AG04450 (cell line): ENCODE results near the gene DIAPH3. TPM values are rescaled to one million over a fixed set of nuclear protein-coding genes. Genes with fewer than 3 reads are reported as not detected.

Source experiments
- CTCF ChIA-PET: fragments of 300-600, 350-600 bp; formaldehyde crosslinking; extraction: SDS; loops from one replicate; lab custom pipeline; 2022; ENCODE audit warnings: antibody characterized with exemption, inconsistent platforms; lab: Charles Lee
- POLR2A ChIA-PET: fragments of 350-600 bp; formaldehyde crosslinking; extraction: SDS; loops from one replicate; lab custom pipeline; 2021; ENCODE audit warnings: antibody characterized with exemption, inconsistent platforms; lab: Yijun Ruan, JAX
- DNase-seq: peaks from one replicate; pipeline ENCODE4 v3.0.0-alpha.2; 2011; ENCODE audit warnings: low read depth, low spot score
- H3K27ac ChIP-seq: one replicate; pipeline ENCODE4 v1.5.1; 2012; ENCODE audit warnings: low read depth, low read length, control low read depth
- H3K27me3 ChIP-seq: one replicate; pipeline ENCODE4 v1.6.0; 2012; ENCODE audit warnings: low read length; ENCODE audit not compliant: control insufficient read depth, insufficient read depth
- H3K4me3 ChIP-seq: 2 replicates; pipeline ENCODE4 v1.5.1; 2011; ENCODE audit warnings: mild to moderate bottlenecking, low read depth, low read length, control low read depth
- H3K9me3 ChIP-seq: 2 replicates; pipeline ENCODE4 v1.5.1; 2012; ENCODE audit warnings: low read length; ENCODE audit not compliant: control insufficient read depth, insufficient read depth
- CTCF ChIP-seq: IDR thresholded peaks from 2 replicates; pipeline ENCODE4 v1.5.1; 2011; ENCODE audit warnings: low read depth, low read length, control low read depth, inconsistent platforms
- polyA plus RNA-seq: library from polyadenylated mRNA; depleted of rRNA; stranded (reverse); fragments of >200 nt; gene quantifications from 2 replicates; pipeline ENCODE4 v1.2.3, GENCODE V29; 2011

Gene DIAPH3
- polyA plus RNA-seq, 1 experiment, result 11.7 TPM

DNA sequence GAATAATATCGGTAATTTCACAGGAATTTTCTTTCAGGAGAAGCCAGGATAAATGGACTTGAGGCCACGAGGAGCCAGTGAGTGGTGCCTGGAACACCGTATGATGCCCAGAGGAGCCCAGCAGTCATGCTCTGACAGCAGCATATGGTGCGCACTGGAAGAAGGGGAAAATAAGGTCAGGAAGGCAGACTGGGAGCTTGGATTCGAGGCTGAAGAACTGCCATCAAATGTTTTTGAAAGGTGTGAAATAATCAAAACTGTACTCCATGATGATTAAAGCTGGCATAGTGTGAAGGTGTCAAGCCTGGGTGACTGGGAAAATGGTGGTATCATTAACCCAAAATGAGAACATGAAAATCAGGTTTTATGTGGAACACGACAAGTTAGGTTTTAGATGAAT, 374.2 kb downstream of the DIAPH3 start:
- TF ChIP-seq CTCF, result no peak
- POLR2A ChIA-PET, result no interaction called here
- CTCF ChIA-PET, result no interaction called here
- Histone ChIP-seq H3K27me3 (no peaks in the 10 kb centered on the region), H3K9me3 (no peaks in the 10 kb centered on the region), H3K27ac (no peak overlapping the region), H3K4me3 (no peak overlapping the region)
- no peak for DNase-seq

GRCh38 chr13:59787679-59788078, 376.0 kb downstream of the DIAPH3 start:
- H3K9me3 ChIP-seq, result no peaks in the 10 kb centered on the region
- ChIA-PET POLR2A (no interaction called here), CTCF (interaction anchor here (0.5 kb wide), 1 partner anchor 212 kb away, joined by 4 read pairs; no protein-coding TSS in a partner anchor)
- H3K27me3 ChIP-seq, result no peaks in the 10 kb centered on the region
- no peak overlapping the region for H3K27ac ChIP-seq
- no peak for DNase-seq
- no peak overlapping the region for H3K4me3 ChIP-seq
- no peak for TF ChIP-seq CTCF

GRCh38 chr13:59782696-59783095, 381.0 kb downstream of the DIAPH3 start:
- Histone ChIP-seq H3K4me3 (no peak overlapping the region), H3K27me3 (no peaks in the 10 kb centered on the region), H3K9me3 (no peaks in the 10 kb centered on the region), H3K27ac (no peak overlapping the region)
- ChIA-PET CTCF (interaction anchor here (1.1 to 2.1 kb wide), 2 partner anchors 11 to 547 kb away, joined by 3 to 7 read pairs; no protein-coding TSS in a partner anchor), POLR2A (no interaction called here)
- DNase-seq, result no peak
- no peak for TF ChIP-seq CTCF

GRCh38 chr13:59780058-59780457, 383.7 kb downstream of the DIAPH3 start:
- no peak overlapping the region for H3K4me3 ChIP-seq
- H3K9me3 ChIP-seq, result no peaks in the 10 kb centered on the region
- TF ChIP-seq CTCF, result no peak
- CTCF ChIA-PET, result interaction anchor here (2.6 kb wide), 1 partner anchor 9 kb away, joined by 9 read pairs; no protein-coding TSS in a partner anchor
- no peak for DNase-seq
- H3K27ac ChIP-seq, result no peak overlapping the region
- POLR2A ChIA-PET, result no interaction called here
- H3K27me3 ChIP-seq, result no peaks in the 10 kb centered on the region

- no peak for TF ChIP-seq CTCF
- peak; percentile 30 for DNase-seq
- no peaks in the 10 kb centered on the region for H3K27me3 ChIP-seq
- H3K4me3 ChIP-seq, result no peak overlapping the region
- CTCF ChIA-PET, result interaction anchor here (1.0 to 1.5 kb wide), 3 partner anchors 97 to 385 kb away, joined by 3 to 6 read pairs (median 4); no protein-coding TSS in a partner anchor
- POLR2A ChIA-PET, result no interaction called here
- H3K9me3 ChIP-seq, result no peaks in the 10 kb centered on the region
- no peak overlapping the region for H3K27ac ChIP-seq
These were observed 386.6 kb downstream of the DIAPH3 start for GRCh38 chr13:59776924-59777690.
